Suprapubic skin (tissue), 4 donors: ENCODE measurements around the gene COL19A1. TPM values are rescaled to one million over a fixed set of nuclear protein-coding genes. Genes with fewer than 3 reads are reported as not detected.

ENCODE experiments used
- DNase-seq, 2 donors: peaks; one replicate each; pipeline ENCODE4 v3.0.0-alpha.2; 2019; ENCODE audit warnings: low spot score in 2 of 2
- H3K27ac ChIP-seq: fragments of 200-600 bp; sonication (generic); one replicate; pipeline ENCODE4 v1.5.1; 2019
- H3K27me3 ChIP-seq: fragments of 200-600 bp; sonication (generic); one replicate; pipeline ENCODE4 v1.5.1; 2019
- H3K36me3 ChIP-seq: fragments of 200-600 bp; sonication (generic); one replicate; pipeline ENCODE4 v1.5.1; 2019
- H3K4me1 ChIP-seq: fragments of 200-600 bp; sonication (generic); one replicate; pipeline ENCODE4 v1.5.1; 2019
- H3K4me3 ChIP-seq: fragments of 200-600 bp; sonication (generic); one replicate; pipeline ENCODE4 v1.5.1; 2019; ENCODE audit warnings: mild to moderate bottlenecking
- H3K9me3 ChIP-seq: fragments of 200-600 bp; sonication (generic); one replicate; pipeline ENCODE4 v1.5.1; 2019
- EP300 ChIP-seq: sonication (generic); formaldehyde crosslinking; IDR thresholded peaks from one replicate; pipeline ENCODE4 v1.6.1; 2017; ENCODE audit warnings: antibody characterized with exemption
- POLR2A ChIP-seq, 2 donors: fragments of 450-650 bp; IDR thresholded peaks; one replicate each; pipeline ENCODE4 v1.6.1; 2017; ENCODE audit warnings: antibody characterized with exemption in 2 of 2, mild to moderate bottlenecking in 2 of 2, moderate library complexity in 2 of 2
- POLR2AphosphoS5 ChIP-seq, 3 donors: sonication (generic); formaldehyde crosslinking; IDR thresholded peaks; one replicate each; pipeline ENCODE4 v1.6.1; 2017; ENCODE audit warnings: antibody characterized with exemption in 3 of 3
- WGBS: methylation state at CpG from one replicate; pipeline ENCODE4 v1.1.5; 2018; 5-methylcytosine and 5-hydroxymethylcytosine counted together
- total RNA-seq, 4 donors: library from RNA; depleted of rRNA; stranded (reverse); fragments of >200 nt; gene quantifications; one replicate each; pipeline ENCODE4 v1.1.0, GENCODE V29; 2016
- TF ChIP-seq, protein P1 (sequence below), 2 donors: fragments of 200-600 bp in 1 of 2; fragments of 450-650 bp in 1 of 2; sonication (generic) in 1 of 2; IDR thresholded peaks; one replicate each; pipeline ENCODE4 v1.5.1; 2016 to 2019; ENCODE audit warnings: antibody characterized with exemption in 2 of 2, mild to moderate bottlenecking in 1 of 2, moderate library complexity in 1 of 2

The COL19A1 gene
- total RNA-seq, 4 donors from 2014 or later = 0.10 TPM; not detected in 3

DNA sequence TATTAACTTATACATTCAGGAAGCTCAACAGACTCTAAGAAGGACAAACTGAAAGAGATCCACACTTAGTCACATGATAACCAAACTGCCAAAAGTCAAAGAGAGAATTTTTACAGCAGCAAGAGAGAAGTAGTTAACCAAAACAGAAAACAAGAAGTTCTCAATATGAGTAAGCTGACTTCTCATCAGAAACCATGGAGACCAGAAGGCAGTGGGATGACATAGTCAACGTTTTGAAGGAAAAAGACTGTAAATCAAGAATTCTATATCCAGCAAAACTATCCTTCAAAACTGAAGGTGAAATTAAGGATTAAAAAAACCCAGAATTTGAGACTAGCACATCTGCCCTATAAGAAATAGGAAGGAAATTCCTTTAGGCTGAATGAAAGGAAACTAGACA lies 60.4 kb downstream of the COL19A1 start:
- Histone ChIP-seq H3K9me3 (peaks cover 6% of the 10 kb centered on the region), H3K4me3 (no peak overlapping the region), H3K27ac (no peak overlapping the region), H3K4me1 (no peaks in the 10 kb centered on the region), H3K27me3 (peaks cover 3% of the 10 kb centered on the region), H3K36me3 (no peaks in the 10 kb centered on the region)
- TF ChIP-seq POLR2AphosphoS5 (IDR thresholded peaks at IDR 0.05) = no peak
- TF ChIP-seq, protein P1, sequence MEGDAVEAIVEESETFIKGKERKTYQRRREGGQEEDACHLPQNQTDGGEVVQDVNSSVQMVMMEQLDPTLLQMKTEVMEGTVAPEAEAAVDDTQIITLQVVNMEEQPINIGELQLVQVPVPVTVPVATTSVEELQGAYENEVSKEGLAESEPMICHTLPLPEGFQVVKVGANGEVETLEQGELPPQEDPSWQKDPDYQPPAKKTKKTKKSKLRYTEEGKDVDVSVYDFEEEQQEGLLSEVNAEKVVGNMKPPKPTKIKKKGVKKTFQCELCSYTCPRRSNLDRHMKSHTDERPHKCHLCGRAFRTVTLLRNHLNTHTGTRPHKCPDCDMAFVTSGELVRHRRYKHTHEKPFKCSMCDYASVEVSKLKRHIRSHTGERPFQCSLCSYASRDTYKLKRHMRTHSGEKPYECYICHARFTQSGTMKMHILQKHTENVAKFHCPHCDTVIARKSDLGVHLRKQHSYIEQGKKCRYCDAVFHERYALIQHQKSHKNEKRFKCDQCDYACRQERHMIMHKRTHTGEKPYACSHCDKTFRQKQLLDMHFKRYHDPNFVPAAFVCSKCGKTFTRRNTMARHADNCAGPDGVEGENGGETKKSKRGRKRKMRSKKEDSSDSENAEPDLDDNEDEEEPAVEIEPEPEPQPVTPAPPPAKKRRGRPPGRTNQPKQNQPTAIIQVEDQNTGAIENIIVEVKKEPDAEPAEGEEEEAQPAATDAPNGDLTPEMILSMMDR (IDR thresholded peaks at IDR 0.05) = no peak
- no peak for TF ChIP-seq POLR2A (IDR thresholded peaks at IDR 0.05)
- TF ChIP-seq EP300 = no peak
- no peak for DNase-seq
- WGBS = 71% methylated on average over 1 of the region's 1 CpG

DNA sequence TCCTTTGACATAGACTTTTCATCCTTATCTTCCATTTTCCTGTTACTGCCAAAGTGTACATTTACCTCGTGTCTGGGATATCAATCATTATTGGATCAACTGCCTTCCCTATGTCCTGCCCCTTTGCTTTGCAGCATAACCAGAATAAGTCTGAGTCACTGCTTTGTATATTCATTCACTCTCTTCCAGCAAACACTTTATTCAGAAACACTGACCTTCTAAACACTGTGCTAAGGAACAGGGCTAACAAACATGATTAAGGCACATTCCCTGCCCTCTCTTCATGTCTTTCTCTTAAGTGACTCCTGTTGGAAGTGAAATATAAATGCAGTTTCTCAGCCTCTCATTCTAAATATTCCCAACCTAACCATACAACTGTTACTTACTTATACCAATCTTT lies 66.9 kb downstream of the COL19A1 start:
- WGBS = 19% methylated on average over 1 of the region's 1 CpG
- TF ChIP-seq POLR2AphosphoS5 (IDR thresholded peaks at IDR 0.05) = no peak
- no peak for TF ChIP-seq EP300
- no peak for DNase-seq
- Histone ChIP-seq H3K36me3 (no peaks in the 10 kb centered on the region), H3K4me1 (no peaks in the 10 kb centered on the region), H3K27me3 (peaks cover 6% of the 10 kb centered on the region), H3K9me3 (no peaks in the 10 kb centered on the region), H3K4me3 (no peak overlapping the region), H3K27ac (no peak overlapping the region)

DNA sequence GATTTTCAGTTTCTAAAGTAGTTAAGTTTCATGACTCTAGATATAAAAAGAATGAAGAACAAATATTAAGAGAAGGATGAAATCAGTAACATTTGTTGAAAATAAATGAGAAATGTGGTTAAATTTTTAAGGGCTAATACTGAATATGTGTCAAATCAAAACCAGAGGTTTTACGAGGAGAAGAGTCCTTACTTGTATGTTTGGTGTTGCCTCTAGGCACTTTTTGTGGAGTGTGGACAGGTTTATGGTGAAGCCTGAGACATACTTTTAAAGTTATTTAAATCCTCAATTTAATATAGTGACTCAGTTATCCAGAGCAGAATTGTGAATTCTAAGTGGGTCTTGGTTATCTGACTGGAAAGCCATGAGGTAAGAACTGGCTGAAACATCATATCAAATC lies 68.7 kb downstream of the COL19A1 start:
- DNase-seq = no peak
- no peak for TF ChIP-seq POLR2AphosphoS5 (IDR thresholded peaks at IDR 0.05)
- TF ChIP-seq, protein P1 (IDR thresholded peaks at IDR 0.05) = no peak
- no peak for TF ChIP-seq POLR2A (IDR thresholded peaks at IDR 0.05)
- TF ChIP-seq EP300 = no peak
- no peak overlapping the region for H3K4me3 ChIP-seq
- peaks cover 6% of the 10 kb centered on the region for H3K27me3 ChIP-seq
- no peak overlapping the region for H3K27ac ChIP-seq
- 33% methylated on average over 1 of the region's 1 CpG for WGBS
- H3K36me3 ChIP-seq = no peaks in the 10 kb centered on the region
- no peaks in the 10 kb centered on the region for H3K9me3 ChIP-seq
- no peaks in the 10 kb centered on the region for H3K4me1 ChIP-seq

DNA sequence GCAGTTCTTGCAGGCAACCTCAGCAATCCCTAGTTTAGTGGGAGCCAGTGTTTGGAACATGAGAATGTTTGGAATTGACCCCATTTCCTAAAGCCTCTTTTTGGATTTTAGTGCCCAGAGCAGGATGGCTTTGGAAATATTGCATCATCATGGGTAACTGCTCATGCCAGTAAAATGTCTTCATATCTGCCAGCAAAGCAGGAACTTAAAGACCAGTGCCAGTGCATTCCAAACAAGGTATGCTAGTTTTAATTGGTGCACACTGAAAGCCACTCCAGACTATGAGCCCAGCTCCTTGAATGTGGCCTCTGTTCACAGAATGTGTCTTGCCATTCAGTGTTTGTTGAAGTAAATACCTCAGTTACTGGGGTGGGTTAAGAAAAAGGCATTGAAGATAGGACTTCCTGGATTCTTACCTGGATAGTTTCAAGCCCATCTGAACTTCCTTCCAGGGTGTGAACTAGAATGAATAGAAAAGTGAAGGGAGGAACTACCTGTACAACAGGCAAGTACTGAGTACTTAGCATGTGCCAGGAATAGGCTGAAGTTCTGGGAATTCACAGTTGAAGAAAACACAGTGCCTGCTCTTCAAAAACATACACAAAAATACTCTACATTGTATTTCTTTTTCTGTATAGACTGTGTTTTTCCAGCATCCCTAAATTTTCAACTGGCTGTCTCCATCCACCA lies 70.5 kb downstream of the COL19A1 start:
- no peak for DNase-seq
- Histone ChIP-seq H3K4me3 (no peak overlapping the region), H3K27ac (no peak overlapping the region), H3K27me3 (peaks cover 3% of the 10 kb centered on the region), H3K4me1 (no peaks in the 10 kb centered on the region), H3K9me3 (no peaks in the 10 kb centered on the region), H3K36me3 (no peaks in the 10 kb centered on the region)
- TF ChIP-seq EP300 (no peak), POLR2A (IDR thresholded peaks at IDR 0.05) (no peak), POLR2AphosphoS5 (IDR thresholded peaks at IDR 0.05) (no peak)
- TF ChIP-seq, protein P1 (IDR thresholded peaks at IDR 0.05) = no peak

DNA sequence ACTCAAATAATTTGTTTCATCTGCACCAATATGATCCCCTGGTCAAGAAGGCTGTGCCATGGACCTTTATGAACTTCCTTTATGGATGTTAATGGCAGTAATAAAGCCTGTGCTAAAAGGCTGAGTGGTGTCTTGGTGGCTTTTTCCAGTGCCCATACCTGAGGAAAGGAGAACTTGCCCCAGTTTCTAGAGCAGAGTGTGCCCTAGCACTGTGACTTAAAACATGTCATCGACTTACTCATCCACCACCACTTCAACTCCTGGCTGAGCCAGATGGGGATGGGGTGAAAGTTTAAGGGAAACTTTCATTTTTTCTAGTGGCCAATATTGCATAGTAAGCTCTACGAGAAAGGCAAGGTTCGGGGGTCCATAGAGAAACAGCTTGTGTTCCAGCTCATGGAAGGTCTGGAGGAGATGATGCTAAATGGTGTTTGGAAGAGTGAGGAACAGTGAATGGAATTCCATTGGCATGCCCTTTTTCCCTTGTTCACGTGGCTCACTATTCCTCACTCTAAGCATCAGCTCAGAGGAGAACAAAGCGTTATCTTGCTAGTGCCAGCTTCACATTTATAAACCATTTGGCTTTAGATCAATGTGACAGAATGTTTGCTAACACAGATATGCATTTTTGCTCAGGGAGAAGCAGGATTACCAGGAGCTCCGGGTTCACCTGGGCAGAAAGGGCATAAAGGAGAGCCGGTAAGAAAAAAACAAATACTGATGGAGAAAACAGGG lies 71.2 kb downstream of the COL19A1 start:
- H3K36me3 ChIP-seq = no peaks in the 10 kb centered on the region
- no peaks in the 10 kb centered on the region for H3K9me3 ChIP-seq
- H3K4me1 ChIP-seq = no peaks in the 10 kb centered on the region
- H3K27ac ChIP-seq = no peak overlapping the region
- peaks cover 3% of the 10 kb centered on the region for H3K27me3 ChIP-seq
- no peak for DNase-seq
- WGBS = 76% methylated on average over 7 of the region's 7 CpGs
- no peak overlapping the region for H3K4me3 ChIP-seq
- TF ChIP-seq, protein P1 (IDR thresholded peaks at IDR 0.05) = no peak
- no peak for TF ChIP-seq POLR2A (IDR thresholded peaks at IDR 0.05)
- TF ChIP-seq EP300 = no peak
- no peak for TF ChIP-seq POLR2AphosphoS5 (IDR thresholded peaks at IDR 0.05)
